GM18907 (cell line): ENCODE data around the gene ZNF665.
"Not testable (repeated sequence)": the region's sequence is repeated elsewhere in the genome, so short reads cannot be mapped to it uniquely, and the experiment has no call there.

Experiments used
- ATAC-seq: cut with Tn5 transposase; IDR thresholded peaks from one replicate; pipeline ENCODE4 v1.9.1; 2021; ENCODE audit warnings: mild to moderate bottlenecking, moderate library complexity; ENCODE audit not compliant: unreplicated experiment

The ZNF665 gene

DNA sequence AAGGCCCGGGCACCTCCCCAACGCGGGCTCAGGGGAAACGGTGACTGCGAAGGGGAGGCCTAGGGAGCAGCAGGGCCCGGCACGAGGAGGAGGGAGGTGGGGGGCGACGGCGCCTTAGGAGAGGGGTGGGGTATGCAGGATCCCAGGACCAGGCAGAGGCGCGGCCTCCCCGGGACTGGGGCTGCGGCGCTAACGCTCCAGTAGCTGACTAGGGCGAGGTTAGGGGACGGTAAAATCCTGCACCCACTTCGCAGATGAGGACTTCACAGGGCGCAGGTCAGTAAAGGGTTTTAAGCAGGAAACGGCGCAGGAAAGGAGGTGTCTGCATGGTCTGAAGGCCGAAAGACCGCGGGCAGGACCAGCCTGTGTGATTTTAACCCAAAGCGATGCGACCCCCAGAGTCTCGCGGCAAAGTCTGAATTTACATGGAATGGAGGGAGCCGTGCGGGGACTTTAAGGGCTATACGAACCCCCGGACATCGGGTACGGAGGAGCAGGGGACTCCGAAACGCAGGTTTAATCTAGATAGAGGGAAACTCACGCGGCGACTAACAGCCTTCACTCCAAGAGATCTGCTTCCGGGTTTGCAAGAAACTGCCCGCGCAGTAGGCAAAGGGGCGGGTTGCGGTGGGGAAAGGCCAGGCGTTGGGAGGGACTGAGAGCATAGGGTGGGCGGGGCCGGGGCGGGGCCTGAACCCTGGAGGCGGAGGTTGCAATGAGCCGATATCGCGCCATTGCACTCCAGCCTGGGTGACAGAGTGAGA, at the start of gene ZNF665:
Gene ZNF665 (minus strand): TSS at position 588 of the 764 bp plus-strand sequence. CDS start 10,460 bp downstream, outside the sequence.
- ATAC-seq: peak; percentile 65

DNA sequence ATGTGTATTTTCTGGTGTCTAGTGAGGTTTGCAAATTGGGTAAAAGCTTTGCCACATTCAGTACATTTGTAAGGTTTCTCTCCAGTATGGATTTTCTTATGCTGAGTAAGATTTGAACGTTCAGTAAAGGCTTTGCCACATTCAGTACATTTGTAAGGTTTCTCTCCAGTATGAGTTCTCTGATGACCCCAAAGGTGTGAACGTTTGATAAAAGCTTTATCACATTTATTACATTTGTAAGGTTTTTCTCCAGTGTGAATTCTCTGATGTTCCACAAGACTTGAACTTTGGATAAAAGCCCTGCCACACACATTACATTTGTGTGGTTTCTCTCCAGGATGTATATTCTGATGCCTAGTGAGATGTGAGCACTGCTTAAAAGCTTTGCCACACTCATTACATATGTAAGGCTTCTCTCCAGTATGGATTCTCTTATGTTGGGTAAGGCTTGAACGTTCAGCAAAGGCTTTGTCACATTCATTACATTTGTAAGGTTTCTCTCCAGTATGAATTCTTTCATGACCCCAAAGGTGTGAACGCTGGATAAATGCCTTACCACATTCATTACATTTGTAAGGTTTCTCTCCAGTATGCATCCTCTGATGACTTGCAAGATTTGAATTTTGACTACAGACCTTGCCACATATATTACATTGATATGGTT, 44.1 kb upstream of the ZNF665 start:
- no peak for ATAC-seq

DNA sequence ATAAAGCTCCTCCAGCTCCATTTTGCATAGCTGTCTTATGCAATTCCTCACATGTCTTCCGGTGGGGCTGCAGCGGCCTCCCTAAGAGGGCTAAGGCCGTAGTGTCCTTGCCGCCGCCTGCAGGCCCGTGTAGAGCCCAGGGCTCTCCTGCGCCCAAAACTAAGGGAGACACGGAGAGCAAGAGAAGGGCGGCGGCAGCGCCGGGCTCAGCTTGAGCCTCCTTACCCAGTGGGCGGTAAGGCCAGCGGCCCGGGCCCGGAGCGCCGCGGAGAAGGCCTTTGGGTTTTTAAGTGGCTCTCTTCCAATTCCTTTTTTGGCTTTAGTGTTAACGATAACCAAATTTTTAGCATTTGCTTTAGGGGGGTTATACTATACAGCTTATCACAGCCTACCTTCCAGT, 31.4 kb upstream of the ZNF665 start:
- no peak for ATAC-seq

DNA sequence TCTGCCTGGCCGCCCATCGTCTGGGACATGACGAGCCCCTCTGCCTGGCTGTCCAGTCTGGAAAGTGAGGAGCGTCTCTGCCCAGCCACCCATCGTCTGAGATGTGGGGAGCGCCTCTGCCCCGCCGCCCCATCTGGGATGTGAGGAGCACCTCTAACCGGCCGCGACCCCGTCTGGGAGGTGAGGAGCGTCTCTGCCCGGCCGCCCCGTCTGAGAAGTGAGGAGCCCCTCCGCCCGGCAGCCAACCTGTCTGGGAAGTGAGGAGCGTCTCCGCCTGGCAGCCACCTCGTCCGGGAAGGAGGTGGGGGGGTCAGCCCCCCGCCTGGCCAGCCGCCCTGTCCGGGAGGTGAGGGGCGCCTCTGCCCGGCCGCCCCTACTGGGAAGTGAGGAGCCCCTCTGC, 29.6 kb upstream of the ZNF665 start:
- ATAC-seq: not testable (repeated sequence)

DNA sequence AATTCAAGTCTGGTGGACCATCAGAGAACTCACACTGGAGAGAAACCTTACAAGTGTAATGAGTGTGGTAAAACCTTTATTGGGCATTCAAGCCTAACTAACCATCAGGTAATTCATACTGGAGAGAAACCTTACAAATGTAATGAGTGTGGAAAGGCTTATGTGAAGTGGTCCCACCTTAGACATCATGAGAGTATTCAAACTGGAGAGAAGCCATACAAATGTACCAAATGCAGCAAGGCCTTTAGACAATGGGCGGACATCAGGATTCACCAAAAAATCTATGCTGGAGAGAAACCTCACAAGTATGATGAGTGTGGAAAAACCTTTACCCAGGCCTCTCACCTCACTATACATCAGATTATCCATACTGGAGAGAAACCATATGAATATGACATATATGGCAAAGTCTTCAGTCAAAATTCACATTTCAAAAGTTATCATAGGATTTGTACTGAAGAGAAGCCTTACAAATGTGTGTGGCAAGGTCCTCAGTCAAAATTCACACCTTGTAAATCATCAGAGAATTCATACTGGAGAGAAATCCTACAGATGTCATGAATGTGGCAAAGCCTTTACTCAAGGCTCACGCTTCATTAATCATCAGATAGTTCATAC, 19.7 kb upstream of the ZNF665 start:
- ATAC-seq: no peak

DNA sequence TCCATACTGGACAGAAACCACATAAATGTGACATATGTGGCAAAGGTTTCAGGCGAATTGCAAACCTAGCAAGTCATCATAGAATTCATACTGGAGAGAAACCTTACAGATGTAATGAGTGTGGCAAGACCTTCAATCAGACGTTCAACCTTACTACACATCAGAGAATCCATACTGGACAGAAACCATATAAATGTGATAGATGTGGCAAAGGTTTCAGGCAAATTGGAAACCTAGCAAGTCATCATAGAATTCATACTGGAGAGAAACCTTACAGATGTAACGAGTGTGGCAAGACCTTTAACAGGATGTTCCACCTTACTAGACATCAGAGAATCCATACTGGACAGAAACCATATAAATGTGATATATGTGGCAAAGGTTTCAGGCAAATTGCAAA, 18.4 kb upstream of the ZNF665 start:
- not testable (repeated sequence) for ATAC-seq

DNA sequence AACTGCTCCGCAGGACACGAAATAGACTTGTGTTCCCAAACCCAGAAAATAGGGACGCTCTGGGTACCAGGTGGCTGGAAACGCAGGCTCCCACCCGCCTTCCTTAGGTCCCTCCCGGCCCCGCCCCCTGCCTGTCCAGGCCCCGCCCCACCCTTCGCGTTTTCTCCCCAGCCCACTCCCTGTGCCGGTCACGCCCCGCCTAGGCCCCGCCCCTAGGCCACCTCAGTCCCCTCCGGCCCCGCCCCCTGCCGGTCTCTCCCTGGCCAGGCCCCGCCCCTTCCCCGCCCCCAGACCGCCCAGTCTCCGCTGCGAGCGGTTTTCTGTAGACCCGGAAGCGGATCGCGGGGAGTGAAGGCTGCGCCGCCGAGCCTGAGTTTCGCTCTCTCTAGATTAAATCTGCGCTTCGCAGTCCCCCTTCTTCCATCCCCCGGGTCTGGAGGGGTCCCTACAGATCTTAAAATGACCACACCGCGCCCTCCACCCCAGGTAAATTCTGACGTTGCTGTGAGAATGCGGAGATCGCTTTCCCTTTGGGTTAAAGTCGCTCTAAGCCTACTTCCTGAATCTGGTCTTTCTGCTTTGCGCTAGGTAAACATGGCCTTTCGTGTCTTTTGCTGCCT, 3.7 kb upstream of the ZNF665 start:
- peak; percentile 51 for ATAC-seq

- ATAC-seq: peak; percentile 50
These were observed 2.2 kb upstream of the ZNF665 start for GRCh38 chr19:53195265-53195903.

- ATAC-seq: no peak
These were observed 521 bp upstream of the ZNF665 start for GRCh38 chr19:53193535-53194222.

DNA sequence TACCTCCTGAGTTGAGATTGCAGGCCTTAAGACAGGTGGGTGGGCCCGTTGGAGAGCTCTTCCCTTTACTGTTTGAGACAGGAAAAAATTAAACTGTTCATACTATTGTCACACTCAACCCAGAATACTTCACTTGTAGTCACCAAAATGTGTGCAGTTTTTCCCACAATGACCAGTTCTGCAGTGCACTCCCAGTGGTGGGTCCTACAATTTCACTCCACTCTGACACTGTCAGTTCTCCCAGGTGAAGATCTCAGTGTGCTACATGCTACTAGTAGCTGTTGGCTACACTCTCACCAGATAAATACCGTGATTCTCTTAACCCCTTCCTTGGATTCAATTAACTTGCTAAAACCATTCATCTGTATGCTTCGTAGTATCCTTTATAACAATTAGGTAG, 2.9 kb downstream of the ZNF665 start:
- ATAC-seq: no peak

GRCh38 chr19:53189691-53190198, 3.4 kb downstream of the ZNF665 start:
- ATAC-seq: not testable (repeated sequence)

DNA sequence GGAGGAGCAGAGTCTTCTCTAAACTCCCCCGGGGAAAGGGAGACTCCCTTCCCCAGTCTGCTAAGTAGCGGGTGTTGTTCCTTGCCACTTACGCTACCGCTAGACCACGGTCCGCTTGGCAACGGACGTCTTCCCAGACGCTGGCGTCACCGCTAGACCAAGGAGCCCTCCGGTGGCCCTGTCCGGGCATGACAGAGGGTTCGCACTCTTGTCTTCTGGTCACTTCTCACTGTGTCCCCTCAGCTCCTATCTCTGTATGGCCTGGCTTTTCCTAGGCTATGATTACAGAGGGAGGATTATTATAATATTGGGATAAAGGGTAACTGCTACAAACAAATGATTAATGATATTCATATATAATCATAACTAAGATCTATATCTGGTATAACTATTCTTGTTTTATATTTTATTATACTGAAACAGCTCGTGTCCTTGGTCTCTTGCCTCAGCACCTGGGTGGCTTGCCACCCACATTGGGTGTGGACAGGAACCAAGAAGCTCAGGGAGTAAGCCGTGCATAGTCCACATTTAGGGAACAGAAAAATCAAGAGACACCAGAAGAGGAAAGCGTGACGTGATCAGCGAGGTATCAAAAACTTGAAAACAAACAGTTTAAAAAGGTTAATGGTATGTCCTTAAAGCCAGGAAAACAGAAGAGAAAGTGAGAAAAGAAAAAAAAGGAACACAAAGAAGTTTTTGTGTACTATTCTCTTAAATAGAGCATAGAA, 7.8 kb downstream of the ZNF665 start:
- not testable (repeated sequence) for ATAC-seq

DNA sequence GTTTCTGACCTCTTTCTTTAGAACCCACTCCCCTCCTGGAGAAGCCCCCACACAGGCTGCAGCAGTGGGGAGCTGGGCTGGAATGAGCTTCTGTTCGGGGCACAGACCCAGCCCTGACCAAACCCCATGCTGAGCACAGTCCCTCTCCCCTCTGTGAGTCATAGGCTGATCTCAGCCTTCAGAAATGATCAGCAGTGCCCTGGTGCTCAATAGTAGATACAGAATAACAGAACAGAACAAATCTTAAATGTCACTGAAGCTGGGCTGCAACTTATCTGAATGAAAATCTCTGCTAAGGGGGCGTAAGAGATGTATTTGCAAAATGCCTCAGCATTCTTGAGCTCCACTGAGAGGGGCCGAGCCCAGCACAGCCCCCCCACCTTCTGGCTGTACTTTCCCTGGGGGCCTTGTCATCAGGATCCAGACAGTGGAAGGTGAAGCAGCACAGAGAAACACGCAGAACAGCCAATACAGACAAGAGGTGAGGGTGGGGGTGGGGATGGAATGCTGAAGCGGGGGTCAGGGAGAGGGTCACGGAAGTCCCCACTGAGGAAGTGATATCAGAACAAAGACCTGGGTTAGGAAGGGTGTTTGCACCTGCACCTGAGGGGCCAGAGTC, 9.9 kb downstream of the ZNF665 start:
- ATAC-seq: no peak

GRCh38 chr19:53182202-53182601, 11.0 kb downstream of the ZNF665 start:
- ATAC-seq: no peak

DNA sequence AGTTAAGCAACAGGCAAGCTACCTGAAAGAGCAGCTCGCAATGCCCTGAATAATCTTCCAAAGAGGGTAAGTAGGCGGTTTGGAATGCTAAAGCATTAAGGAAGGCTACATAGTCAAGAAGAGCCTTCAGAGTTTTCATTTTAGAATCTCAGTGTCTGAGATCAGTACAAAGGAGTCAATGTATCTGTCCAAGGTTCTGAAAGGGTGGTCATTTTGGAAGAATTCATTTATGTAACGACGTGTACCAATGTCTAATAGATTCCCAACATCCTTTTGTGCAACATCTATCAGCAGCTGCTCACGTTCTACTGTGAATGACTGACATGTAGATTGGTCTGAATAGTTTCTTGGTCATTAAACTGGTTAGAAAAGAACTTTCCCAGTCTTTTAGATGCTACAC, 15.2 kb downstream of the ZNF665 start:
- no peak for ATAC-seq

GRCh38 chr19:53172889-53173288, 20.3 kb downstream of the ZNF665 start:
- ATAC-seq: no peak

DNA sequence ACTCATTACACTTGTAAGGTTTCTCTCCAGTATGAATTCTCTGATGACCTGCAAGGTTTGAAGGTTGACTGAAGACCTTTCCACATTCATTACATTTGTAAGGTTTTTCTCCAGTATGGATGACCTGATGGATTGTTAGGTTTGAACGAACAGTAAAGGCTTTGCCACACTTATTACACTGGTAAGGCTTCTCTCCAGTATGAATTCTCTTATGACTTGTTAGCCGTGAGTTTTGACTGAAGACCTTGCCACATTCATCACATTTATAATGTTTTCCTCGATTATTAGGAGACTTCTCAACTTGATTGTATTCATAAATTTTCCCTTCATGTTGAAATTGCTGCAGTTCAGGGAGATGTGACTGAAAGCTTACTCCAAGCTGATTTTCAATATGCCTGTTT, 27.5 kb downstream of the ZNF665 start:
- ATAC-seq: no peak

DNA sequence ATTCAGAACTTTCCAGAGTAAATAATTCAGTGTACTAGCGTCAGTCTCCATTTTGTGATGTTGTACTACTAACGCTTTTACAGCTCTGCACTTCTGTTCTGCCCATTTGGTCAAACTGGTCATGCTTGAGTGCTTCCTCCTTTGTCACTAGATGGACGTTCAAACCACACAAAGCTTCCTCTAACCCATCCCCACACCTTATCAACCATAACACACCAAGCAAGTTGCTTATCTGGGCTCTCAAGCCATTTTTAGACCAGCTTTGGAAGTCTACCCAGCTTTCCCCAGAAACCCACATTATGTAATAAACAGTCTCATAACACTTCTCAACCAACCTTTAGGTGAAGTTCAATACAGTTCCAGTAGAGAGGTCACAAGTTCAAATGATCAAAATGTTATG, 32.0 kb downstream of the ZNF665 start:
- no peak for ATAC-seq

DNA sequence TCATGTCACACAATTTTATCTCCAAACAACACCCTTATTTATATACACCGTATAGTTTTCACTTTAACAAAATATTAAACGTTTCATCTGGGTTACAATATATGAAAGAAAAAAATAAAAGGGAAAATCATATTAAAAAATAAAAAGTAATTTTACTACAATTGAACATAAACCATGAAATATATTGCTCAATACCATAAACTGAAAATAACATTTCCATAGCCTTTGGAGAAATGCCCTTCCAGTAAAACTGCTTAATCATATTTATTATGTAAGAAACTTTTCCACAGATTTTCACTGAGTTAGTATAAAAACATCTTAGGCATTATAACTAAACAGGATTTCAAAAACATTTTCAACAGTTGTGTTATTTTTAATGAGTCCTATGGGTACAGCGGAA, 32.8 kb downstream of the ZNF665 start:
- ATAC-seq: no peak
